ENCODE measurements around the gene TRIM62.

GRCh38 chr1:33111965-33112364 is 69.9 kb downstream of the TRIM62 start:
- TF ChIP-seq CTCF (IDR thresholded peaks at IDR 0.05 in 8 of 11, conservative IDR thresholded peaks at IDR 0.05 in 3 of 11), result no peak
- TF ChIP-seq POLR2AphosphoS5 (IDR thresholded peaks at IDR 0.05), result no peak
